Activated T-helper 17 cell treated with anti-CD3 and anti-CD28 coated beads, Interleukin-2, amount 50 U/mL, for 72 hours (primary cell): ENCODE results near the gene ERC2. TPM values are rescaled to one million over a fixed set of nuclear protein-coding genes. Genes with fewer than 3 reads are reported as not detected.

Source experiments
- ATAC-seq: fragments of 150-1000 bp; cut with Tn5 transposase; replicated peaks from 2 replicates; pipeline ENCODE4 v1.10.0; 2021; ENCODE audit warnings: mild to moderate bottlenecking, moderate library complexity
- H3K27ac Mint-ChIP-seq: one replicate; pipeline ENCODE4 v1.8.0; 2022; ENCODE audit warnings: mixed read lengths
- H3K27me3 Mint-ChIP-seq: one replicate; pipeline ENCODE4 v1.8.0; 2022; ENCODE audit warnings: mixed read lengths
- H3K36me3 Mint-ChIP-seq: one replicate; pipeline ENCODE4 v1.8.0; 2022; ENCODE audit warnings: low read depth, mild to moderate bottlenecking, mixed read lengths
- H3K4me1 Mint-ChIP-seq: one replicate; pipeline ENCODE4 v1.8.0; 2022; ENCODE audit warnings: mixed read lengths
- H3K4me3 Mint-ChIP-seq: one replicate; pipeline ENCODE4 v1.8.0; 2022; ENCODE audit warnings: mild to moderate bottlenecking, mixed read lengths
- H3K9me3 Mint-ChIP-seq: one replicate; pipeline ENCODE4 v1.8.0; 2022; ENCODE audit warnings: mixed read lengths
- total RNA-seq, 2 donors: library from RNA; stranded (reverse); gene quantifications; one replicate each; pipeline ENCODE4 v1.2.3, GENCODE V29; 2022

The ERC2 gene
- total RNA-seq, 2 donors from 2014 or later, result not detected

- ATAC-seq, result no peak
- H3K4me3 Mint-ChIP-seq, result no peak overlapping the region
- H3K4me1 Mint-ChIP-seq, result no peaks in the 10 kb centered on the region
- H3K27me3 Mint-ChIP-seq, result peaks cover 8% of the 10 kb centered on the region
- H3K9me3 Mint-ChIP-seq, result no peaks in the 10 kb centered on the region
- no peaks in the 10 kb centered on the region for H3K36me3 Mint-ChIP-seq
- H3K27ac Mint-ChIP-seq, result no peak overlapping the region
Measured at GRCh38 chr3:56253941-56254665, 214.2 kb downstream of the ERC2 start.

GRCh38 chr3:56251343-56251945 is 216.8 kb downstream of the ERC2 start:
- Mint-ChIP-seq H3K27me3 (peaks cover 4% of the 10 kb centered on the region), H3K4me3 (no peak overlapping the region), H3K36me3 (no peaks in the 10 kb centered on the region), H3K9me3 (no peaks in the 10 kb centered on the region), H3K27ac (no peak overlapping the region), H3K4me1 (no peaks in the 10 kb centered on the region)
- no peak for ATAC-seq

- no peaks in the 10 kb centered on the region for H3K27me3 Mint-ChIP-seq
- no peak overlapping the region for H3K27ac Mint-ChIP-seq
- no peaks in the 10 kb centered on the region for H3K9me3 Mint-ChIP-seq
- no peaks in the 10 kb centered on the region for H3K36me3 Mint-ChIP-seq
- no peak overlapping the region for H3K4me3 Mint-ChIP-seq
- no peak for ATAC-seq
- H3K4me1 Mint-ChIP-seq, result no peaks in the 10 kb centered on the region
Measured at GRCh38 chr3:56248021-56248420, 220.2 kb downstream of the ERC2 start.

GRCh38 chr3:56238299-56238698 is 230.0 kb downstream of the ERC2 start:
- H3K4me3 Mint-ChIP-seq, result no peak overlapping the region
- H3K4me1 Mint-ChIP-seq, result no peaks in the 10 kb centered on the region
- H3K9me3 Mint-ChIP-seq, result no peaks in the 10 kb centered on the region
- H3K27ac Mint-ChIP-seq, result no peak overlapping the region
- H3K36me3 Mint-ChIP-seq, result no peaks in the 10 kb centered on the region
- peaks cover 9% of the 10 kb centered on the region for H3K27me3 Mint-ChIP-seq
- ATAC-seq, result no peak

- H3K27ac Mint-ChIP-seq, result no peak overlapping the region
- H3K36me3 Mint-ChIP-seq, result no peaks in the 10 kb centered on the region
- peaks cover 10% of the 10 kb centered on the region for H3K27me3 Mint-ChIP-seq
- no peak for ATAC-seq
- no peaks in the 10 kb centered on the region for H3K9me3 Mint-ChIP-seq
- no peaks in the 10 kb centered on the region for H3K4me1 Mint-ChIP-seq
- no peak overlapping the region for H3K4me3 Mint-ChIP-seq
Measured at GRCh38 chr3:56233742-56234141, 234.5 kb downstream of the ERC2 start.

- no peaks in the 10 kb centered on the region for H3K9me3 Mint-ChIP-seq
- H3K36me3 Mint-ChIP-seq, result no peaks in the 10 kb centered on the region
- H3K4me1 Mint-ChIP-seq, result no peaks in the 10 kb centered on the region
- H3K27ac Mint-ChIP-seq, result no peak overlapping the region
- peaks cover 14% of the 10 kb centered on the region for H3K27me3 Mint-ChIP-seq
- no peak for ATAC-seq
- H3K4me3 Mint-ChIP-seq, result no peak overlapping the region
Measured at GRCh38 chr3:56229311-56229710, 239.0 kb downstream of the ERC2 start.

GRCh38 chr3:56222866-56223265 is 245.4 kb downstream of the ERC2 start:
- no peak overlapping the region for H3K4me3 Mint-ChIP-seq
- H3K4me1 Mint-ChIP-seq, result no peaks in the 10 kb centered on the region
- peaks cover 7% of the 10 kb centered on the region for H3K27me3 Mint-ChIP-seq
- H3K9me3 Mint-ChIP-seq, result no peaks in the 10 kb centered on the region
- H3K27ac Mint-ChIP-seq, result no peak overlapping the region
- no peak for ATAC-seq
- H3K36me3 Mint-ChIP-seq, result no peaks in the 10 kb centered on the region

- H3K36me3 Mint-ChIP-seq, result no peaks in the 10 kb centered on the region
- H3K4me1 Mint-ChIP-seq, result no peaks in the 10 kb centered on the region
- peaks cover 10% of the 10 kb centered on the region for H3K27me3 Mint-ChIP-seq
- H3K27ac Mint-ChIP-seq, result no peak overlapping the region
- H3K4me3 Mint-ChIP-seq, result no peak overlapping the region
- no peak for ATAC-seq
- H3K9me3 Mint-ChIP-seq, result no peaks in the 10 kb centered on the region
Measured at GRCh38 chr3:56219894-56220805, 248.1 kb downstream of the ERC2 start.

GRCh38 chr3:56209982-56210751 is 258.1 kb downstream of the ERC2 start:
- Mint-ChIP-seq H3K27ac (no peak overlapping the region), H3K4me1 (no peaks in the 10 kb centered on the region), H3K36me3 (no peaks in the 10 kb centered on the region), H3K9me3 (no peaks in the 10 kb centered on the region), H3K4me3 (no peak overlapping the region), H3K27me3 (peaks cover 11% of the 10 kb centered on the region)
- no peak for ATAC-seq

- ATAC-seq, result no peak
- H3K27ac Mint-ChIP-seq, result no peak overlapping the region
Measured at GRCh38 chr3:56207922-56208321, 260.3 kb downstream of the ERC2 start.

GRCh38 chr3:56205406-56205805 is 262.9 kb downstream of the ERC2 start:
- Mint-ChIP-seq H3K4me3 (no peak overlapping the region), H3K36me3 (no peaks in the 10 kb centered on the region)

More at GRCh38 chr3:56207922-56208321, 260.3 kb downstream of the ERC2 start:
- H3K4me1 Mint-ChIP-seq, result no peaks in the 10 kb centered on the region
- H3K36me3 Mint-ChIP-seq, result no peaks in the 10 kb centered on the region
- no peak overlapping the region for H3K4me3 Mint-ChIP-seq
- H3K9me3 Mint-ChIP-seq, result no peaks in the 10 kb centered on the region
- H3K27me3 Mint-ChIP-seq, result peaks cover 11% of the 10 kb centered on the region

GRCh38 chr3:56202997-56203396 is 265.3 kb downstream of the ERC2 start:
- Mint-ChIP-seq H3K4me3 (no peak overlapping the region), H3K36me3 (no peaks in the 10 kb centered on the region), H3K27me3 (peaks cover 14% of the 10 kb centered on the region), H3K27ac (no peak overlapping the region), H3K9me3 (no peaks in the 10 kb centered on the region), H3K4me1 (no peaks in the 10 kb centered on the region)
- no peak for ATAC-seq

More at GRCh38 chr3:56205406-56205805, 262.9 kb downstream of the ERC2 start:
- Mint-ChIP-seq H3K27ac (no peak overlapping the region), H3K4me1 (no peaks in the 10 kb centered on the region), H3K9me3 (no peaks in the 10 kb centered on the region), H3K27me3 (peaks cover 14% of the 10 kb centered on the region)
- ATAC-seq, result no peak

- Mint-ChIP-seq H3K27ac (no peak overlapping the region), H3K36me3 (no peaks in the 10 kb centered on the region), H3K9me3 (no peaks in the 10 kb centered on the region), H3K4me3 (no peak overlapping the region), H3K4me1 (no peaks in the 10 kb centered on the region), H3K27me3 (peaks cover 14% of the 10 kb centered on the region)
- no peak for ATAC-seq
Measured at GRCh38 chr3:56201407-56201806, 266.9 kb downstream of the ERC2 start.

- Mint-ChIP-seq H3K27me3 (peaks cover 6% of the 10 kb centered on the region), H3K4me3 (no peak overlapping the region), H3K9me3 (no peaks in the 10 kb centered on the region)
Measured at GRCh38 chr3:56200251-56200650, 268.0 kb downstream of the ERC2 start.

More at GRCh38 chr3:56200251-56200650, 268.0 kb downstream of the ERC2 start:
- no peak for ATAC-seq
- no peaks in the 10 kb centered on the region for H3K36me3 Mint-ChIP-seq
- H3K4me1 Mint-ChIP-seq, result no peaks in the 10 kb centered on the region
- no peak overlapping the region for H3K27ac Mint-ChIP-seq
